Right atrium auricular region (tissue), 2 donors: ENCODE results near the gene OR10AD1. TPM values are rescaled to one million over a fixed set of nuclear protein-coding genes. Genes with fewer than 3 reads are reported as not detected.
"Not testable (repeated sequence)": the region's sequence is repeated elsewhere in the genome, so short reads cannot be mapped to it uniquely, and the experiment has no call there.

ENCODE experiments used
- DNase-seq: peaks from one replicate; pipeline ENCODE4 v3.0.0-alpha.2; 2019; ENCODE audit warnings: low spot score
- H3K27ac ChIP-seq, 2 donors: fragments of 200-600 bp; sonication (generic); 1 replicate in 1 of 2; 2 replicates in 1 of 2; pipeline ENCODE4 v1.5.1; 2016 to 2019
- H3K27me3 ChIP-seq, 2 donors: fragments of 200-600 bp; sonication (generic); one replicate each; pipeline versions ENCODE4 v1.5.1 to v1.6.0; 2017 to 2019
- H3K36me3 ChIP-seq: fragments of 200-600 bp; sonication (generic); one replicate; pipeline ENCODE4 v1.5.1; 2016
- H3K4me1 ChIP-seq, 2 donors: fragments of 200-600 bp; sonication (generic); one replicate each; pipeline versions ENCODE4 v1.5.1 to v1.6.0; 2017 to 2019
- H3K4me3 ChIP-seq, 2 donors: fragments of 200-600 bp; sonication (generic); 1 replicate in 1 of 2; 2 replicates in 1 of 2; pipeline ENCODE4 v1.5.1; 2017 to 2019; ENCODE audit warnings: mild to moderate bottlenecking in 1 of 2, moderate library complexity in 1 of 2
- H3K9me3 ChIP-seq, 2 donors: fragments of 200-600 bp; sonication (generic); one replicate each; pipeline ENCODE4 v1.5.1; 2019
- CTCF ChIP-seq, 2 donors: fragments of 200-600 bp; sonication (generic); IDR thresholded peaks; one replicate each; pipeline ENCODE4 v1.5.1; 2019; ENCODE audit warnings: antibody characterized with exemption in 2 of 2
- total RNA-seq, 2 donors: library from RNA; depleted of rRNA; stranded (reverse); fragments of >200 nt; gene quantifications; one replicate each; pipeline ENCODE4 v1.1.0, GENCODE V29; 2016

The OR10AD1 gene
- total RNA-seq, 2 donors from 2014 or later = not detected

GRCh38 chr12:48157018-48157888 lies 45.8 kb downstream of the OR10AD1 start, which contains the start of gene ASB8:
Gene ASB8 (minus strand): TSS chr12:48157515. CDS start chr12:48153496, 4,019 bp downstream.
- peak in 1 of 2 donors; percentile 58 for TF ChIP-seq CTCF (IDR thresholded peaks at IDR 0.05)
- peaks cover 0 to 32% of the 10 kb centered on the region in 2 donors for H3K4me1 ChIP-seq
- peak within 1 kb of the TSS; percentile 80 to 89 for H3K27ac ChIP-seq
- peak within 1 kb of the TSS; percentile 60 to 67 for H3K4me3 ChIP-seq
- H3K36me3 ChIP-seq = peaks cover 11% of the 10 kb centered on the region
- H3K27me3 ChIP-seq = no peaks in the 10 kb centered on the region
- peak; percentile 100 for DNase-seq
- no peaks in the 10 kb centered on the region for H3K9me3 ChIP-seq

GRCh38 chr12:48156652-48157017 lies 46.5 kb downstream of the OR10AD1 start:
- Histone ChIP-seq H3K9me3 (no peaks in the 10 kb centered on the region), H3K36me3 (peaks cover 16% of the 10 kb centered on the region), H3K27me3 (no peaks in the 10 kb centered on the region), H3K4me1 (peaks cover 0 to 33% of the 10 kb centered on the region in 2 donors), H3K27ac (peak overlapping the region; percentile 80 to 89), H3K4me3 (peak overlapping the region; percentile 60 to 67)
- TF ChIP-seq CTCF (IDR thresholded peaks at IDR 0.05) = no peak
- DNase-seq = no peak

GRCh38 chr12:48155786-48156185 lies 47.3 kb downstream of the OR10AD1 start:
- H3K27ac ChIP-seq, H3K9me3 ChIP-seq, H3K4me3 ChIP-seq, H3K27me3 ChIP-seq, DNase-seq: not testable (repeated sequence)
- H3K4me1 ChIP-seq = peaks cover 0 to 33% of the 10 kb centered on the region in 2 donors
- peaks cover 24% of the 10 kb centered on the region for H3K36me3 ChIP-seq

Other genes with a start within 250 kb of the OR10AD1 start
- gene TMEM106C, start 239.7 kb downstream of the OR10AD1 start, total RNA-seq = 100 to 1,000 TPM in 1 of 2 donors, 10 to 100 TPM in 1; 54.7 to 107 TPM
- gene COL2A1, start 198.8 kb downstream of the OR10AD1 start, total RNA-seq = not detected
- 10 to 100 TPM; 11.6 to 13.9 TPM for gene SENP1, start 97.2 kb downstream of the OR10AD1 start, total RNA-seq
- 100 to 1,000 TPM; 111 to 193 TPM for gene PFKM, start 83.9 kb downstream of the OR10AD1 start, total RNA-seq
- gene ASB8, start 45.8 kb downstream of the OR10AD1 start, total RNA-seq = 10 to 100 TPM; 35.7 to 68.6 TPM
- gene CCDC184, start 19.6 kb downstream of the OR10AD1 start, total RNA-seq = 1 to 10 TPM in 1 of 2 donors, under 1 TPM in 1; 0.37 to 1.4 TPM
- 10 to 100 TPM; 18.1 to 19.1 TPM for gene ZNF641, start 147.6 kb upstream of the OR10AD1 start, total RNA-seq